SU-DHL-6 (cell line): ENCODE data around the gene ARSB.

Experiments
- H2AFZ ChIP-seq: fragments of 200-600 bp; sonication (generic); 2 replicates; pipeline ENCODE4 v1.6.1; 2014; ENCODE audit warnings: low read depth, mild to moderate bottlenecking, moderate library complexity, mixed read lengths, antibody characterized with exemption, low read length; ENCODE audit not compliant: severe bottlenecking
- H3F3A ChIP-seq: fragments of 200-600 bp; shearing (Covaris generic); 2 replicates; pipeline ENCODE4 v1.6.0; 2016; ENCODE audit warnings: antibody characterized with exemption, mild to moderate bottlenecking; ENCODE audit not compliant: insufficient read depth
- H3K27ac ChIP-seq: fragments of 200-600 bp; sonication (generic); 2 replicates; pipeline ENCODE4 v1.5.1; 2016; ENCODE audit warnings: low read depth, mild to moderate bottlenecking, low read length, moderate library complexity, mixed read lengths
- H3K27me3 ChIP-seq: fragments of 200-600 bp; sonication (generic), shearing (Covaris generic); 2 replicates; pipeline ENCODE4 v1.6.0; 2014; ENCODE audit warnings: mild to moderate bottlenecking, low read length
- H3K36me3 ChIP-seq: fragments of 200-600 bp; sonication (generic); 2 replicates; pipeline ENCODE4 v1.6.1; 2014; ENCODE audit warnings: mild to moderate bottlenecking, low read length, mixed read lengths
- H3K4me2 ChIP-seq: fragments of 300-600, 200-600 bp; shearing (Covaris generic), sonication (generic); 2 replicates; pipeline ENCODE4 v1.6.0; 2014; ENCODE audit warnings: low read length, low read depth, mild to moderate bottlenecking; ENCODE audit not compliant: poor library complexity, severe bottlenecking
- H3K4me3 ChIP-seq: fragments of 200-600 bp; sonication (generic); 2 replicates; pipeline ENCODE4 v1.5.1; 2014; ENCODE audit warnings: antibody characterized with exemption, low read length, mild to moderate bottlenecking, mixed read lengths; ENCODE audit not compliant: insufficient read depth, poor library complexity, severe bottlenecking
- H3K79me2 ChIP-seq: fragments of 200-600 bp; sonication (generic); 2 replicates; pipeline ENCODE4 v1.6.1; 2014; ENCODE audit warnings: mild to moderate bottlenecking, low read length, moderate library complexity; ENCODE audit not compliant: insufficient read depth
- H3K9ac ChIP-seq: fragments of 200-600 bp; sonication (generic); 2 replicates; pipeline ENCODE4 v1.7.0; 2014; ENCODE audit warnings: mild to moderate bottlenecking, low read length
- H3K9me2 ChIP-seq: fragments of 200-600 bp; sonication (generic); replicated peaks from 2 replicates; pipeline ENCODE4 v1.6.1; 2014; ENCODE audit warnings: low read length; ENCODE audit not compliant: insufficient read depth
- H3K9me3 ChIP-seq: fragments of 200-600 bp; sonication (generic); 2 replicates; pipeline ENCODE4 v1.6.1; 2014; ENCODE audit warnings: low read length, mixed read lengths; ENCODE audit not compliant: insufficient read depth
- H4K20me1 ChIP-seq: fragments of 200-600 bp; sonication (generic); 2 replicates; pipeline ENCODE4 v1.6.1; 2014; ENCODE audit warnings: low read depth, mild to moderate bottlenecking, antibody characterized with exemption, low read length, moderate library complexity, mixed read lengths
- EZH2phosphoT487 ChIP-seq: fragments of 200-600 bp; sonication (generic), shearing (Covaris generic); conservative IDR thresholded peaks from 2 replicates; pipeline ENCODE4 v1.6.1; 2018; ENCODE audit warnings: mild to moderate bottlenecking, antibody characterized with exemption, low read length, moderate library complexity, mixed read lengths
- TF ChIP-seq, protein P1 (sequence below): fragments of 200-600 bp; sonication (generic); IDR thresholded peaks from one replicate; pipeline ENCODE4 v1.5.1; 2017; ENCODE audit warnings: antibody characterized with exemption, mild to moderate bottlenecking, low read length, moderate library complexity; ENCODE audit not compliant: insufficient read depth, poor library complexity, severe bottlenecking

Gene ARSB

GRCh38 chr5:79011219-79011836 is 26.2 kb upstream of the ARSB start:
- no peak overlapping the region for H2AFZ ChIP-seq
- no peaks in the 10 kb centered on the region for H3K9me3 ChIP-seq
- no peaks in the 10 kb centered on the region for H3F3A ChIP-seq
- H3K79me2 ChIP-seq: no peaks in the 10 kb centered on the region
- H3K9ac ChIP-seq: no peak overlapping the region
- no peaks in the 10 kb centered on the region for H3K27me3 ChIP-seq
- no peak overlapping the region for H3K4me2 ChIP-seq
- no peaks in the 10 kb centered on the region for H4K20me1 ChIP-seq
- no peaks in the 10 kb centered on the region for H3K36me3 ChIP-seq
- H3K27ac ChIP-seq: no peak overlapping the region
- H3K9me2 ChIP-seq: no peaks in the 10 kb centered on the region
- TF ChIP-seq, protein P1, sequence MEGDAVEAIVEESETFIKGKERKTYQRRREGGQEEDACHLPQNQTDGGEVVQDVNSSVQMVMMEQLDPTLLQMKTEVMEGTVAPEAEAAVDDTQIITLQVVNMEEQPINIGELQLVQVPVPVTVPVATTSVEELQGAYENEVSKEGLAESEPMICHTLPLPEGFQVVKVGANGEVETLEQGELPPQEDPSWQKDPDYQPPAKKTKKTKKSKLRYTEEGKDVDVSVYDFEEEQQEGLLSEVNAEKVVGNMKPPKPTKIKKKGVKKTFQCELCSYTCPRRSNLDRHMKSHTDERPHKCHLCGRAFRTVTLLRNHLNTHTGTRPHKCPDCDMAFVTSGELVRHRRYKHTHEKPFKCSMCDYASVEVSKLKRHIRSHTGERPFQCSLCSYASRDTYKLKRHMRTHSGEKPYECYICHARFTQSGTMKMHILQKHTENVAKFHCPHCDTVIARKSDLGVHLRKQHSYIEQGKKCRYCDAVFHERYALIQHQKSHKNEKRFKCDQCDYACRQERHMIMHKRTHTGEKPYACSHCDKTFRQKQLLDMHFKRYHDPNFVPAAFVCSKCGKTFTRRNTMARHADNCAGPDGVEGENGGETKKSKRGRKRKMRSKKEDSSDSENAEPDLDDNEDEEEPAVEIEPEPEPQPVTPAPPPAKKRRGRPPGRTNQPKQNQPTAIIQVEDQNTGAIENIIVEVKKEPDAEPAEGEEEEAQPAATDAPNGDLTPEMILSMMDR: no peak
- no peak for TF ChIP-seq EZH2phosphoT487
- no peak overlapping the region for H3K4me3 ChIP-seq

GRCh38 chr5:79008362-79008761 is 23.3 kb upstream of the ARSB start:
- Histone ChIP-seq H3K4me2 (no peak overlapping the region), H3K27me3 (no peaks in the 10 kb centered on the region), H4K20me1 (no peaks in the 10 kb centered on the region), H3K9me2 (no peaks in the 10 kb centered on the region), H3F3A (no peaks in the 10 kb centered on the region), H2AFZ (no peak overlapping the region), H3K36me3 (no peaks in the 10 kb centered on the region), H3K27ac (no peak overlapping the region), H3K9me3 (no peaks in the 10 kb centered on the region), H3K4me3 (no peak overlapping the region), H3K79me2 (no peaks in the 10 kb centered on the region), H3K9ac (no peak overlapping the region)
- TF ChIP-seq EZH2phosphoT487: no peak
- TF ChIP-seq, protein P1: no peak

DNA sequence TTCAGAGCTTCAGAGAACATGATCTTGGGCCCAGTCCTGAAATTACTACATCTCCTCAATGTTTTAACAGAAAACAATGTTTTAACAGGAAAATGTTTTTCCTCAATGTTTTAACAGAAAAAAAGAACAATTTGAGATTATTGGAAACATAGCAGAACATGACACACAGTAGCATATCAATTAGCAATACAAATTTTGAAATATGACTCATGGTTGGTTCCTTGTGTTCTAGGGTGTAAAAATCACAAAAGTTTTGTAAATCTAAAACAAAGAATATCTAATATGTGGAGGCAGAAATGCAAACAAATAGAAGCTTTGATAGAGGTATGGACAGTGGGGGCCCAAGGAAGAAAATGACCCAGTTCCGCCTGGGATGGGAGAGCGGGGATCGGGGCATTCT is 22.8 kb upstream of the ARSB start:
- no peak for TF ChIP-seq EZH2phosphoT487
- TF ChIP-seq, protein P1: no peak
- Histone ChIP-seq H3K9me2 (no peaks in the 10 kb centered on the region), H3F3A (no peaks in the 10 kb centered on the region), H3K27ac (no peak overlapping the region), H2AFZ (no peak overlapping the region), H3K9ac (no peak overlapping the region), H4K20me1 (no peaks in the 10 kb centered on the region), H3K9me3 (no peaks in the 10 kb centered on the region), H3K36me3 (no peaks in the 10 kb centered on the region), H3K4me3 (no peak overlapping the region), H3K27me3 (no peaks in the 10 kb centered on the region), H3K79me2 (no peaks in the 10 kb centered on the region), H3K4me2 (no peak overlapping the region)
